IMR-90 (cell line): ENCODE data around the gene GNAI3. TPM values are rescaled to one million over a fixed set of nuclear protein-coding genes. Genes with fewer than 3 reads are reported as not detected.

Experiments used
- ATAC-seq: fragments of 200-7000 bp; cut with Tn5 transposase; 2 replicates; pipeline ENCODE4 v1.9.1; 2020; ENCODE audit warnings: low read depth, mild to moderate bottlenecking, moderate library complexity
- BruUV-seq: library from RNA; stranded (reverse); fragments of 400-500 nt; replicated peaks from 2 replicates; lab custom pipeline; 2021; lab: Mats Ljungman, UMichigan
- CTCF ChIA-PET: fragments of 300-600 bp; formaldehyde crosslinking; extraction: SDS; loops from one replicate; lab custom pipeline; 2021; ENCODE audit warnings: antibody characterized with exemption; lab: Yijun Ruan, JAX
- POLR2A ChIA-PET: fragments of 300-600 bp; sonication (Branson Sonifier 250); formaldehyde crosslinking; loops from one replicate; lab custom pipeline; 2022; ENCODE audit warnings: antibody characterized with exemption; ENCODE audit not compliant: unreplicated experiment; lab: Charles Lee
- DNase-seq: peaks from one replicate; pipeline ENCODE4 v3.0.0; 2013
- H2AFZ ChIP-seq: replicated peaks from 2 replicates; pipeline ENCODE3; 2013; ENCODE audit warnings: low read length, mild to moderate bottlenecking; ENCODE audit not compliant: poor library complexity
- H2AK5ac ChIP-seq: 2 replicates; pipeline ENCODE4 v1.6.1; 2013; ENCODE audit warnings: low read depth, low read length, inconsistent platforms
- H2AK9ac ChIP-seq: replicated peaks from 2 replicates; pipeline ENCODE3; 2013; ENCODE audit warnings: mild to moderate bottlenecking, low read depth, low read length, moderate library complexity; ENCODE audit not compliant: poor library complexity
- H2BK120ac ChIP-seq: 2 replicates; pipeline ENCODE4 v1.6.1; 2013; ENCODE audit warnings: low read depth, low read length, inconsistent platforms
- H2BK15ac ChIP-seq: 3 replicates; pipeline ENCODE4 v1.6.1; 2013; ENCODE audit warnings: low read depth, low read length, inconsistent platforms
- H2BK20ac ChIP-seq: 2 replicates; pipeline ENCODE4 v1.6.1; 2013; ENCODE audit warnings: low read depth, mild to moderate bottlenecking, inconsistent platforms, low read length, moderate library complexity
- H2BK5ac ChIP-seq: 2 replicates; pipeline ENCODE4 v1.6.1; 2013; ENCODE audit warnings: mild to moderate bottlenecking, low read depth, low read length, inconsistent platforms; ENCODE audit not compliant: poor library complexity, severe bottlenecking
- H3K14ac ChIP-seq: replicated peaks from 2 replicates; pipeline ENCODE4 v1.6.1; 2013; ENCODE audit warnings: low read depth, low read length, inconsistent platforms
- H3K18ac ChIP-seq: 2 replicates; pipeline ENCODE4 v1.6.1; 2013; ENCODE audit warnings: low read depth, low read length, control low read depth
- H3K23ac ChIP-seq: 2 replicates; pipeline ENCODE4 v1.6.1; 2013; ENCODE audit warnings: low read depth, low read length, inconsistent platforms
- H3K27ac ChIP-seq: 2 replicates; pipeline ENCODE4 v1.5.1; 2013; ENCODE audit warnings: mild to moderate bottlenecking, control low read depth, low read length; ENCODE audit not compliant: insufficient read depth
- H3K27me3 ChIP-seq: 2 replicates; pipeline ENCODE4 v1.6.1; 2013; ENCODE audit warnings: low read length; ENCODE audit not compliant: control insufficient read depth, insufficient read depth
- H3K36me3 ChIP-seq: 2 replicates; pipeline ENCODE4 v1.6.1; 2013; ENCODE audit warnings: low read length, mixed read lengths; ENCODE audit not compliant: control insufficient read depth, insufficient read depth
- H3K4ac ChIP-seq: 2 replicates; pipeline ENCODE4 v1.6.1; 2013; ENCODE audit warnings: low read depth, low read length, inconsistent platforms
- H3K4me1 ChIP-seq: 2 replicates; pipeline ENCODE4 v1.6.1; 2013; ENCODE audit warnings: low read length, mixed read lengths; ENCODE audit not compliant: control insufficient read depth, insufficient read depth
- H3K4me2 ChIP-seq: 2 replicates; pipeline ENCODE4 v1.6.1; 2013; ENCODE audit warnings: low read depth, mild to moderate bottlenecking, control low read depth, low read length, moderate library complexity
- H3K4me3 ChIP-seq: 2 replicates; pipeline ENCODE4 v1.5.1; 2013; ENCODE audit warnings: low read depth, mild to moderate bottlenecking, control low read depth, low read length, moderate library complexity; ENCODE audit not compliant: insufficient read depth
- H3K56ac ChIP-seq: 2 replicates; pipeline ENCODE4 v1.6.1; 2013; ENCODE audit warnings: low read length, inconsistent platforms; ENCODE audit not compliant: insufficient read depth; ENCODE audit errors: extremely low read depth
- H3K79me1 ChIP-seq, 2 experiments: 2 replicates each; pipeline ENCODE4 v1.6.1; 2013; ENCODE audit warnings: low read length in 2 of 2, inconsistent platforms in 1 of 2, low read depth in 1 of 2
- H3K9ac ChIP-seq: 2 replicates; pipeline ENCODE4 v1.6.1; 2013; ENCODE audit warnings: low read depth, low read length, control low read depth
- H3K9me1 ChIP-seq: 2 replicates; pipeline ENCODE4 v1.6.1; 2013; ENCODE audit warnings: low read length, inconsistent platforms; ENCODE audit not compliant: insufficient read depth
- H3K9me3 ChIP-seq: 2 replicates; pipeline ENCODE4 v1.6.1; 2013; ENCODE audit warnings: low read length; ENCODE audit not compliant: control insufficient read depth, insufficient read depth
- H4K20me1 ChIP-seq: 2 replicates; pipeline ENCODE4 v1.6.1; 2013; ENCODE audit warnings: low read length, inconsistent platforms; ENCODE audit not compliant: insufficient read depth
- H4K5ac ChIP-seq: 2 replicates; pipeline ENCODE4 v1.6.1; 2013; ENCODE audit warnings: mild to moderate bottlenecking, low read depth, low read length, control low read depth
- H4K8ac ChIP-seq, 2 experiments: 2 replicates each; pipeline ENCODE4 v1.6.1; 2013; ENCODE audit warnings: low read depth in 2 of 2, low read length in 2 of 2, control low read depth in 1 of 2, inconsistent platforms in 1 of 2
- H4K91ac ChIP-seq: 2 replicates; pipeline ENCODE4 v1.6.1; 2013; ENCODE audit warnings: low read depth, low read length, inconsistent platforms; ENCODE audit not compliant: insufficient read depth
- BHLHE40 ChIP-seq: fragments of 150-350 bp; IDR thresholded peaks from 2 replicates; pipeline ENCODE4 v1.6.1; 2016; ENCODE audit warnings: mild to moderate bottlenecking, low read depth, low read length
- CEBPB ChIP-seq: IDR thresholded peaks from 2 replicates; pipeline ENCODE4 v1.6.1; 2012; ENCODE audit warnings: low read depth, low read length, improper control_type of control experiment
- FOS ChIP-seq: fragments of 150-350 bp; IDR thresholded peaks from 2 replicates; pipeline ENCODE4 v1.6.1; 2016; ENCODE audit warnings: low read depth, low read length
- MXI1 ChIP-seq: IDR thresholded peaks from 2 replicates; pipeline ENCODE4 v1.6.1; 2012; ENCODE audit warnings: low read depth, mild to moderate bottlenecking, low read length, moderate library complexity, borderline replicate concordance
- NFE2L2 ChIP-seq: fragments of 150-350 bp; IDR thresholded peaks from 2 replicates; pipeline ENCODE4 v1.6.1; 2016; ENCODE audit warnings: low read depth, mild to moderate bottlenecking, low read length
- RFX5 ChIP-seq: IDR thresholded peaks from 2 replicates; pipeline ENCODE4 v1.8.0; 2012; ENCODE audit warnings: low read depth, mild to moderate bottlenecking, low read length, moderate library complexity
- SMC3 ChIP-seq: fragments of 150-350 bp; IDR thresholded peaks from 2 replicates; pipeline ENCODE4 v1.6.1; 2016; ENCODE audit warnings: low read depth, mild to moderate bottlenecking, antibody characterized with exemption, low read length, moderate library complexity
- WGBS, 2 experiments: methylation state at CpG; one replicate each; pipeline versions ENCODE4 v1.1.5 to v1.1.7; 2013; ENCODE audit warnings: missing lambda C conversion rate in 2 of 2; ENCODE audit not compliant: insufficient read length in 1 of 2; ENCODE audit errors: extremely low coverage in 2 of 2; 5-methylcytosine and 5-hydroxymethylcytosine counted together
- dilution Hi-C: fragments of 300-500 bp; cut with HindIII; formaldehyde crosslinking; loops from one replicate; pipeline ENCODE4 v1.14.3; 2018; ENCODE audit warnings: low sequenced_read_pairs; ENCODE audit not compliant: unreplicated experiment
- in situ Hi-C: fragments of 300-500 bp; cut with MboI; formaldehyde crosslinking; loops from 3 replicates; pipeline ENCODE4 v1.14.3; 2019; ENCODE audit warnings: low sequenced_read_pairs, inconsistent platforms, mixed read lengths
- intact Hi-C: fragments of 100-400 bp; cut with micrococcal nuclease; formaldehyde crosslinking; loops from 2 replicates; pipeline ENCODE4 v1.10.0; 2022
- polyA plus RNA-seq, 3 experiments: library from polyadenylated mRNA; depleted of rRNA; stranded (reverse); fragments of >200 nt; gene quantifications; 2 replicates each; pipeline ENCODE4 v1.2.3, GENCODE V29; 2012; ENCODE audit warnings: low replicate concordance in 1 of 3
- total RNA-seq: library from RNA; depleted of rRNA; stranded (reverse); fragments of >200 nt; gene quantifications from 2 replicates; pipeline ENCODE4 v1.2.3, GENCODE V29; 2012
- TF ChIP-seq, protein P1 (sequence below): fragments of 150-350 bp; IDR thresholded peaks from 2 replicates; pipeline ENCODE4 v1.6.1; 2017; ENCODE audit warnings: mild to moderate bottlenecking, antibody characterized with exemption, low read length, low read depth

Gene GNAI3
- total and polyA plus RNA-seq, 2 of the 4 experiments (the other 2 are of a cell fraction), result 5.9 to 14.9 TPM

DNA sequence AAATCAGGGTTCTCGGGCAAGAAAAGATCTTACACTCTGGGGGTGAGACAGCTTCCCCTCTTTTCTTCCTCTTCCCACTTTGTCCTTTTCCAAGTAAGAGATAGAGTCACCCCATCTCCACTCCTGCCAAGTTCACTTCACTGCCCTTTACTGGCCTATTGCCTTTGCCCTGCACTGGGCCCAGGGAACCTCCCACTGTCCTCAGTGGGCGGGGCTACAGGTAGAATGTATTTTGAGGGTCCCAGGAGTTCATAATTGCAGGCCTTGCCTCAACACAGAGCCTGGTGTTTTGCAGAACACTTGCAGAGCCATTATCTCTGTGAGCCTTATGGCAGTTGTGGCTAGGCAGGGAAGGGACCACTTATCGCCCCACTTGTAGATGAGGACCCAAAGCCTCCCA lies 74.5 kb downstream of the GNAI3 start:
- ATAC-seq, result no peak
- H3K27ac ChIP-seq, result no peak overlapping the region
- H4K20me1 ChIP-seq, result peaks cover 57% of the 10 kb centered on the region
- no peak overlapping the region for H3K14ac ChIP-seq
- no peak overlapping the region for H2BK15ac ChIP-seq
- no peak overlapping the region for H3K18ac ChIP-seq
- H4K8ac ChIP-seq, result no peak overlapping the region
- H2AK5ac ChIP-seq, result no peak overlapping the region
- CTCF ChIA-PET, result no interaction called here
- no peaks in the 10 kb centered on the region for H3K9me3 ChIP-seq
- peaks cover 21% of the 10 kb centered on the region for H3K36me3 ChIP-seq
- H2BK120ac ChIP-seq, result no peak overlapping the region
- in situ Hi-C loops, result loop anchor here (5.0 kb wide), 1 partner anchor 76 kb away; the partner anchor contains the start of gene GNAI3
- peaks cover 25% of the 10 kb centered on the region for H3K9me1 ChIP-seq
- dilution Hi-C loops, result no loop called here
- H3K4me2 ChIP-seq, result no peak overlapping the region; the same call in 1 of the 2 replicates
- H4K91ac ChIP-seq, result no peak overlapping the region
- H3K23ac ChIP-seq, result 0 out of 2 replicates have a peak overlapping the region, but pooled peaks have one; percentile 65
- POLR2A ChIA-PET, result no interaction called here
- DNase-seq, result no peak
- TF ChIP-seq CEBPB (no peak), SMC3 (no peak), MXI1 (no peak), NFE2L2 (no peak), FOS (no peak), RFX5 (no peak), BHLHE40 (no peak)
- TF ChIP-seq, protein P1, sequence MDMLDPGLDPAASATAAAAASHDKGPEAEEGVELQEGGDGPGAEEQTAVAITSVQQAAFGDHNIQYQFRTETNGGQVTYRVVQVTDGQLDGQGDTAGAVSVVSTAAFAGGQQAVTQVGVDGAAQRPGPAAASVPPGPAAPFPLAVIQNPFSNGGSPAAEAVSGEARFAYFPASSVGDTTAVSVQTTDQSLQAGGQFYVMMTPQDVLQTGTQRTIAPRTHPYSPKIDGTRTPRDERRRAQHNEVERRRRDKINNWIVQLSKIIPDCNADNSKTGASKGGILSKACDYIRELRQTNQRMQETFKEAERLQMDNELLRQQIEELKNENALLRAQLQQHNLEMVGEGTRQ, result no peak
- WGBS, 2 experiments, result no CpG with 5 or more reads among the region's 3 CpGs
- no peak overlapping the region for H2BK5ac ChIP-seq
- no peak overlapping the region for H2AFZ ChIP-seq
- H4K5ac ChIP-seq, result no peak overlapping the region
- no peak overlapping the region for H3K4ac ChIP-seq
- peaks cover 23 to 83% of the 10 kb centered on the region in 2 experiments; a peak in 3 of 4 replicates for H3K79me1 ChIP-seq
- peaks cover 37% of the 10 kb centered on the region for H3K4me1 ChIP-seq
- H2AK9ac ChIP-seq, result peak overlapping the region; percentile 80
- H3K4me3 ChIP-seq, result no peak overlapping the region
- no peak overlapping the region for H3K9ac ChIP-seq
- H3K56ac ChIP-seq, result no peak overlapping the region
- BruUV-seq, result no TSS peak
- no peaks in the 10 kb centered on the region for H3K27me3 ChIP-seq
- no peak overlapping the region for H2BK20ac ChIP-seq
- intact Hi-C loops, result loop anchor here (10.0 kb wide), 1 partner anchor 338 kb away; the partner anchor contains the start of gene PSRC1
